HG03045 (cell line): Measurements from ENCODE around the gene BMP10.
"Not testable (repeated sequence)": the region's sequence is repeated elsewhere in the genome, so short reads cannot be mapped to it uniquely, and the experiment has no call there.

ENCODE experiments used
- ATAC-seq: cut with Tn5 transposase; IDR thresholded peaks from one replicate; pipeline ENCODE4 v1.9.1; 2021; ENCODE audit warnings: mild to moderate bottlenecking, moderate library complexity; ENCODE audit not compliant: unreplicated experiment

BMP10 gene

DNA sequence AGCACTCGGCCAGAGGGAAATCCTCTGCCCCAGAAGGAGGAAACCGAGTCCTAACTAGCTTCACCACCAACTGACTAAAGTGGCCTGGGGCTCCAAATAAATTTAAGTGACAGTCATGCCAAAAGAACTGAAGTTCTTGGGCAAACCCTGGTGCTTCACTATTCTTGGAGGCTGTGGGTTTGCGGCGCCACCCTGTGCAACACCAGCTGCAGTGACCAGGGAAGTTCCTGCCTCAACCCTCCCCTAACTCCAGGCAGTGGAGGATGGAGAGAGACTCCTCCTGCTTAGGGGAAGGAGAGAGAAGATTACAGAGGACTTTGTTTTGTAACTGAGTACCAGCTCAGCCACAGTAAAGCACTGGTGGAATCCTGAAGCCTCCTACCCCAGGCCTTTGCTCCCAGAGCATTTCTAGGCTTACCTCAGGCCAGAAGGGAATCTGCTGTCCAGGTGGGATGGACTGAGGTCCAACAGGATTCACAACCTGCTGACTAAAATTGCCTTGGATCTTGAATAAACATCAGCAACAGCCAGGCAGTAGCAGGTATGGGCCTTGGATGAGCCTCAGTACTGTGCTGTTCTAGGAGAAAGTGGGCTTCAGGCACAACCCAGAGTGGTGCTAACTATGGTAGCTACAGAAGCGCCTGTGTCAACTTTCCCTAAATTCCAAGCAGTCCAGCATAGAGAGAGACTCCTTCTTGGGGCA is 29.4 kb upstream of the BMP10 start:
- no peak for ATAC-seq

DNA sequence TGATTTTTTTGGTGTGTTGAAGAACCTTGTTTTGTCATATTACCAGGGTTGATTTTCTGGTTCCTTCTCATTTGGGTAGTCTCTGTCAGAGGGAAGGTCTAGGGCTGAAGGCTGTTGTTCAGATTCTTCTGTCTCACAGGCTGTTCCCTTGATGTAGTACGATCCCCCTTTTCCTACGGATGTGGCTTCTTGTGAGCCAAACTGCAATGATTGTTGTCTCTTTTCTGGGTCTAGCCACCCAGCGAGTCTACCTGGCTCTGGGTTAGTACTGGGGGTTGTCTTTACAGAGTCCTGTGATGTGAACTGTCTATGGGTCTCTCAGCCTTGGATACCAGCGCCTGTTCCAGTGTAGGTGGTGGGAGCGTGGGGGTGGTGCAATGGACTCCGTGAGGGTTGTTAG is 24.8 kb upstream of the BMP10 start:
- not testable (repeated sequence) for ATAC-seq

GRCh38 chr2:68889500-68889899 is 18.3 kb upstream of the BMP10 start:
- no peak for ATAC-seq

DNA sequence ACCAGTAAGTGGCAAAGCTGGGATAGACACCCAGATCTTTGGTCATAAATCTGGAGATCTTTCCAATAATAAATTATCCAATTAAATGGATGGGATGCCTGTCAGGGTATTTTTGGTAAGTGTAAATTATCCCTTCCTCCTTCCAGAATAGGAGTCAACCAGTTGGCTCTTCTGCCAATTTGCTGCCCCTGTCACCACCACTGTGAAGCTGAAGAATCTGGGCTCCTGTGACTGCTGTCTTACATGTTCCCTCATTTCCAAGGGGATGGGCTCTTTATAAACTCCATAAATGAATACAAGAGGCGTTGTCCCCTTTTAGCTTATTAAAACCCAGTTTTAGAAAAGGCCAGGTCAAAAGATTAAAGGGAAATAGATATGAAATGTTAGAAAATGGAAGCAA is 17.8 kb upstream of the BMP10 start:
- ATAC-seq: no peak

GRCh38 chr2:68888038-68888704 is 17.0 kb upstream of the BMP10 start:
- ATAC-seq: no peak

- ATAC-seq: no peak
Measured at GRCh38 chr2:68885811-68886075, 14.5 kb upstream of the BMP10 start.

DNA sequence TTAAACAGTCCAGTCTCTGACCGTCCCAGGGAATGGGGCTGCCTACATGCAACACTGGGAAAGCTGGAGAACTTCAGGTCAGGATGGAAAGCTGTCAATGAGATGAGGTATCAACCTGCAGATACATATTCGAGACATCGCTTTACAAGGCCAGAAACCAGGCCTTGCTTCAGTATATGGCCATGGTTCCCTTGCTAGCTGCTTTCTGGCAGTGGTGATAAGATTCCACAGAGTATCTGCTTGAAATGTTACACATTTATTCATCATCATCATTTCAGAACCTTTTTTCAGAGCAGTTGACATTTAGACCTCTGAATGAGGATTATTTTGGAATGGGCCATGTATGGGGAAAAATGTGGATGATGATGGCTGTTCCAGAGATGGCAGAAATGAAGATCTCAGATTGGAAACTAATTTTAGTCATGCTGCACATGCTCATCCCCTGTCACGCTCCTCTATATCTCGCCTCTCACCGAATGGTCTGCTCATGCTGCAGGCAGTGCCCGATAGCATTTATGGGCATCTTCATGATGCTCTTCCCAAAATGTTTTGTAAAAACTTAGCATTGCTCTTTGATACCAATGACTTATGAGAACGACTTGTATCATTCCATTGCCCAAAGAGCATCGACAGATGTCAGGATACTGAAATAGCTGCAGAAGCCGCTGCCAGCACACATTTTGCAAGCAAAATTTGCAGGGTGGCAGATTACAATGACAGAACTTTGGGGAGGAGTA is 14.0 kb upstream of the BMP10 start:
- ATAC-seq: no peak

DNA sequence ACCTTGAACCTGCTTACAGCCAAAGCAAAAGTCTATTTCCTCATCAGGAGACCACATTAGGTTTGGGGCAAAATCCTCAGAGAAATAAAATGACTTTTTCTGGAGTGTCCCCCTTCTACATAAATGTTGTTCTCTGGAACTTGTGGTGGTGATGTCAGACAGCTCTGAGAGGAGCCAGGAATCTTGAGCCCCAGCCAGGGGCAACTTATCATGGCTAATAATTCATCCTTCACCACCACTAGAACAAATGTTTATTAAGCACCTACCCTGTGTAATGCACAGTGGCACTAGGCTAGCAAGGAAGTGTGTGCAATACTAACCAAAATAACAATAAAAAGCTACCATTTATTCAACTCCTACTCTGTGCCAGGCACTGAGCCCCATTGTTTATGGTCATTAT is 9.0 kb upstream of the BMP10 start:
- ATAC-seq: no peak

DNA sequence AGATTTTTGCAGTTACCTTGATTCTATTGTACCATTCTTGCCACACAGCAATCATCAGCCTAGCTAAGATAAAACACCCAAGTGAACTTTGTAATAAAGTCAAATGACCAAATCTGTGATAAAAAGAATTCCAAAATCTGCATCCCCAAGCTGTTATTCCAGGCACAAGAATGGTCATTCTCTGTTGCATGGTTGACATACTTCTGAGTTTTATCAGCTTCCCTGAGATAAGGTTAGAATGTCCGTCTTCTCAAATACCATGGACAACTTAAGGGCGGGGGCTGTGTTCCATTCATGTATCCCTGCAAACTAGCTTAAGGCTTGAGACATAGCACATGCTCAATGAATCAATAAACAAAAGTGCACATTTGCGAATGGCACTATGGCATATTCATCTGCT is 8.1 kb upstream of the BMP10 start:
- ATAC-seq: no peak

DNA sequence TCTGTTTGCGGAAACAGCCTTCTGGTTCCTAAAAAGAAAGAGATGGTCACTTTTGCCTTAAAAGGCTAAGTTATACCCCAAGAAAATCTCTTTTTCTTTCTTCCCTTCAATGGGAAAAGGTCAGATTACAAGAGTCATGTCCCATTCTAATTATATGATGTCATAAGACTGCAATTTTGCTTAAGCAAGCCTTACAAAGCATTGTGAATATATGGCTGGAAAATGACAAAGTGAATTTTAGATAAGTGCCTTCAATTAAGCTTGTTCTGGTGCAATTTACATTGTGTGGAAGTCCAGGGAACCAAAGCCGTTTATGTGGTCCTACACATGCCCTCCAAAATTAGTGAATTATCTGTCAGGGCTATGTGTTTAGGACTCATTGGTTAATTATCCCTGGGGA is 7.6 kb upstream of the BMP10 start:
- ATAC-seq: no peak

GRCh38 chr2:68878071-68878711 is 7.0 kb upstream of the BMP10 start:
- ATAC-seq: no peak

DNA sequence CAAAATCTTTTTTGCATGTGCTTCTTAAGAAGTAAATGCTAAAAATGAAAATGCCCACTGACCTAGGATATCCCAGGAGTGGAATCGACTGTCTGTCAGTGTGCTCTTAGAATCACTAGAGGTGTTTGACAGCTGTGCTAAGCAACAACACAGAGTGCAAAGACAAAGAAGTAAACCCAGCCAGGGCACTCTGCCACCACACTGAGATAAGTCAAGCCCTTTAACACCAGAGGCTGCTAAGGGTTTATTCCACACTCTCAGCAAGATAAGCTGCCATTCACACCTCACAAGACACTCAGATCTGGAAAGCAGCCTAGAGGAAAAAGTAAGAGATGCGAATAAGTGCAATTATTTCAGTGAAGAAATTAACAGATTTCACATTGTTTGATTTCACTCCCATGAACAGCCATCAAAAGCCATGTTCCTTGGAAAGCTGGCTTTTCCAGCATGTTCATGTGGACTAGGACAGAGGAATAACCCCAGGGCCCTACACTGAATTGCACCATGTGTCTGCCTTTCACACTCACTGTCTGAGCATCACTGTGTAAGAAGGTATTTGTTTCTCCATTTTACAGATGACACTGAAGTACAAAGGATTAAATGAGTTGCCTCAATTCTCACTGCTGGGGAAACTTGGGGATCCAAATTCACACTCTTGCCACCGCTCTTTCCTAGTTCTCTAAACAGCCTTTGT is 6.0 kb upstream of the BMP10 start:
- no peak for ATAC-seq

- no peak for ATAC-seq
Measured at GRCh38 chr2:68870215-68870614, 982 bp downstream of the BMP10 start.

DNA sequence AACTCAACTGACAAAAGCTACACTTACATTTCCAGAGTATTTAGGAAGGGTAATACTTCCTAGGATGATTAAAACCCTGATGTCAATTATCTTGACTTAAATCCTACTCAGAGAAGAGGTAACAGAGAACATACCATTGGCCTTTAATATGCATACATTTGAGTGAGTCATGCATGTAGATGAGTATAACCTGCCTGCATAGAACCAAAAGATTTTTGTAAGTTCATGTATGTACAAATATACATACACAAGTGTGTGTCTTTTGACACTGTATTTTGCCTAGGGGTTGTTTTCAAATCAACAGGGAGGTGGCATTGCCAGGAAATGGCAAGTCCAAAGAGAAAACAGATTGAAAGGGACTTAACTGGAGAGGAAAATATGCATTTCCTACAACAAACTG is 6.1 kb downstream of the BMP10 start:
- no peak for ATAC-seq

DNA sequence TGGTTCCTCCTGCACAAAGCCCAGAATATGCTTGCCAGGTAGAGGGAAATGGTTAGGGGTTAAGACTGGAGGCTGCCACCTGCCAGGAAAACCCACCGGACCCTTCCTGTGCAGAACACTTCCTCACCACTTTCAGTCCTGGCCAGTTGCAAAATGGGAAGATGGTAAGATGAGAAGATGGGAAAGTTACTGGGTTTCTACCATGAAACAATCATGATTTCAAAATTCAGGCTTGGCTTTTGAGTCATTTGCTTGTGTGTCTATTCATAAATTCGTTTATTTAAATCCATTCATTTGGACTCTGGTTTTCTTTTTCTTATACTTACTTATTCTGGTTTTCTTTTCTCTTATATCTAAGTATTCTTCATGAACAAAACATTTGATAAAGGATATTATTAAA is 7.2 kb downstream of the BMP10 start:
- no peak for ATAC-seq

GRCh38 chr2:68862889-68863288 is 8.3 kb downstream of the BMP10 start:
- no peak for ATAC-seq

- no peak for ATAC-seq
Measured at GRCh38 chr2:68861330-68861729, 9.9 kb downstream of the BMP10 start.

DNA sequence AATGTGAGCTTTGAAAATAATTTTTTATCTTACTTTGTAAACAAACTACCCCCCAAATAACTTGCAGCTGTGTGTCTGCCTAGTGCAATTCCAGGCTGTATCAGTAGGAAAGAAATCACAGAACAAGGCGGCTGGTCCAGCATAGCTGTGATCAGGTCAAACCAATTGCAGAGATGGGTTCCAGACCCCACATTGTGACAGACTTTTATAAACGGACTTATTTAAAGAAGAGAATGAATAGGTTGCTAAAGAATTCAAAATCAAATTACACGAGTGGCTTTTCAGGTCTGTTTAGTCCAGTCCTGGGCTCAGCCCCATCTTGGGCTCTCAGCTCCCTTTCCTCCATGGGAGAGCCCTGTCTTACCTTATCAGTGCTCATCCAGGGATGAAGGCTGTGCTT is 11.1 kb downstream of the BMP10 start:
- ATAC-seq: no peak

GRCh38 chr2:68857855-68858456 is 13.2 kb downstream of the BMP10 start:
- ATAC-seq: no peak

- ATAC-seq: no peak
Measured at GRCh38 chr2:68857202-68857845, 13.9 kb downstream of the BMP10 start.
